Eye (tissue), 1 donor: ENCODE data around the gene FCRL1.

Experiments
- DNase-seq: peaks from one replicate; pipeline ENCODE4 v3.0.0-alpha.2; 2015

FCRL1 gene, protein sequence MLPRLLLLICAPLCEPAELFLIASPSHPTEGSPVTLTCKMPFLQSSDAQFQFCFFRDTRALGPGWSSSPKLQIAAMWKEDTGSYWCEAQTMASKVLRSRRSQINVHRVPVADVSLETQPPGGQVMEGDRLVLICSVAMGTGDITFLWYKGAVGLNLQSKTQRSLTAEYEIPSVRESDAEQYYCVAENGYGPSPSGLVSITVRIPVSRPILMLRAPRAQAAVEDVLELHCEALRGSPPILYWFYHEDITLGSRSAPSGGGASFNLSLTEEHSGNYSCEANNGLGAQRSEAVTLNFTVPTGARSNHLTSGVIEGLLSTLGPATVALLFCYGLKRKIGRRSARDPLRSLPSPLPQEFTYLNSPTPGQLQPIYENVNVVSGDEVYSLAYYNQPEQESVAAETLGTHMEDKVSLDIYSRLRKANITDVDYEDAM

DNA sequence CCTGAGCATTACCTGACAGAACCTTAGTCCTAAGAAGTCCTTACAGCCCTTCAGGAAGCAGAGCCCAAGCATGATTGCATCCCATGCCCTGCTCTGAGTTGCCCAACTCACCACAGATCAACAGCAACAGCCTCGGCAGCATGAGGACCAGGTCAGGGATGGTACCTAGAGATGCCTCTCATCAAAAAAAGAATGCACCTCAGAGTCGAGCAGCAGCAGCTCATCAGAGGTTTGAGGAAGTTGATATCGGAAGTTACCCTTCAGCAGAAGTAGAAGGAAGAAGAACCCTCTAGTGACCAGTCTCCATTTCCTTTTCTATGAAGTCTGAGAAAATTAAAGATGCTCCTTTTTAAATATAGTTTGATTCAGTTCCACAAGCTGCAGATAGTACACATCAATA lies at the start of gene FCRL1:
TSS of gene FCRL1 (minus strand) at position 225 of the 400 bp plus-strand sequence. CDS start at position 142, 83 bp downstream.
- no peak for DNase-seq

DNA sequence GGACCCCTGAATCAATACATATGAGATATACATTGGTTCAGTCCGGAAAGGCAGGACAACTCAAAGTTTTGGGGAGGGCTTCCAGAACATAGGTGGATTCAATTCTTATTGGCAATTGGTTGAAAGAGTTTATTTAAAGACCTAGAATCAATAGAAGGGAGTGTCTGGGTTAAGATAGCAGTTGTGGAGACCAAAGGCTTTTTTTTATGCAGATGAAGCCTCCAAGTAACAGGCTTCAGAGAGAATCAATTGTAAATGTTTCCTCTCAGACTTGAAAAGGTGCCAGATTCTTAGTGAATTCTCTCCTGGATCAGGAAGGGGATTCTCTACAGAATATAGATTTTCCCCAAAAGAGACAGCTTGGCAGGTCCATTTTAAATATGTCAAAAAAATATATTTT lies 48.7 kb upstream of the FCRL1 start:
- DNase-seq: no peak

DNA sequence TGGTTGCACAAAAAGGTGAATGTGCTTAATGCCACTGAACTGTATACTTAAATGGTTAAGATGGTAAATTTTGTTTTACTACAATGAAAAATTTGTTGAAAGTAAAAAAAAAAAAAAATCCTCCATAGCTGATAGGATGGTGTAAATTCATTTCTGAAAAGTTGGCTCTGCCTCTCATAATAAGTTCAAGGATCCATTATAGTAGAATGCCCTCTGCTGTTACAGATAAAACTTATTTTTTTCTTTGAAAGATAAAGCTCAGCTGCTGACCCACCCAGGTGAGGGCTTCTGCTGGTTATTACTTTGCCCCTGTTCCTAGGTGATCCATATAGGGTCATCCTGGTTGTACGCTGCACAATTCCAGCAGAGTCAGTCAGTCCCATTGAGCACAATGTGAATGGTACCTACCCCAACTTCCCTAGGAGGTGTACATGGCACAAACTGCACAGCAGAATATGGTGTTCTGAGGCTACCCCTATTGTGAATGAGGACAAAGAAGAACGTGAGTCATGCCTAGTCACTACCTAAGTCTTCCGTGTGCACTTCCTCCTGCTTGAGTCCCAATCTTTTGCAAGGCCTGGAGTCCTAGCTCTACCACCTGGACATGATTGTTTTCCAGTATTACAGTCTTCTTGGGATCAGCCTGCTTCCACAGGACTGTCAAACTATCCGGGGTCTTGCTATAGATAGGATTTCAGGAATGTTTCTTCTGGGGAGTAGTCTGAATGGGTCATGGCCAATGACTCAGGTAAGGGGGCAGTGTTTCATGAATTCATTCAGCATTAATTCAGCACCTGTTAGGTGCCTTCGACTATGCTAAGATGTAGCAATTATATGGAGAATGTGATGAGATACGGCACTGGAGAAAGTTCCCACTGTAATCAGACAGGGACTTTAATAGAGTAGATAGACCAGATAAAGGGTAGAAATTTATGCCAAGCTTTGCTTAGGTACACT lies 42.5 kb upstream of the FCRL1 start:
- no peak for DNase-seq

DNA sequence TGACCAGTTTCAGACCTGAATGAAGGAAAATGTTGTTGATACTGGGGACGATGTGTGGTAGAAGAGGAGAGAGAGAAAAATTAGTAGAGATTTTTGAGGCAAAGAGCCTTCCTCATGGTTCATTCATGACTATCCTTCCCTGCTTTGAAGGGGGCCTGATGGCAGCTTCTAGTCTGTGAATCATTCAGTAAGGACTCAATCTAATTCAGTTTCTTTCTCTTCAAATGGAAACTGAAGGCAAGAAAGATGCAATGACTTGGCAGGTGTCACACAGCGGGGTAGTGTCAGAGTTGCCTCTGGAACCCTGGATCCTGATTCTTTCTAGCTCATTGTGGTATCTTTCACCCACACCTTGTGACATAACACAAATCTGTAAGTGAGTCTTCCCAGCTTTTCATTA lies 36.6 kb upstream of the FCRL1 start:
- no peak for DNase-seq

DNA sequence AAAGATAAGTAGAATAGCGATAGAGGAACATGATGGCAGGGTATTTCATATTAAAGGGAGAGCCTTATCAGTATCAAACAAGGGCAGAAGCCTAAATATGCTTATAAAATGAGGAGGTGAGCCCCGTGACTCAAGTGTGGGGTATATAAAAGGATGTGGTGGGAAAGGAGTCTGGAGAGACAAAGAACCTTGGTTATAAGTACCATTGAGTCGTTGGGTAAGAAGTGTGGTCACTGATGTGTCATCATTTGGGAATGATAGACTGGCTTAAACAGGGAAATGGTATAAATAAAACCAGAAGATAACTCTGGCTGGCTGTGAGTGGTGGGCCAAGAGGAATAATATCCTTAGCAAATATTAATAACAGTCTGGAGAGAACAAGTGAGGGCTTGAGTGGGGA lies 32.6 kb upstream of the FCRL1 start:
- no peak for DNase-seq

DNA sequence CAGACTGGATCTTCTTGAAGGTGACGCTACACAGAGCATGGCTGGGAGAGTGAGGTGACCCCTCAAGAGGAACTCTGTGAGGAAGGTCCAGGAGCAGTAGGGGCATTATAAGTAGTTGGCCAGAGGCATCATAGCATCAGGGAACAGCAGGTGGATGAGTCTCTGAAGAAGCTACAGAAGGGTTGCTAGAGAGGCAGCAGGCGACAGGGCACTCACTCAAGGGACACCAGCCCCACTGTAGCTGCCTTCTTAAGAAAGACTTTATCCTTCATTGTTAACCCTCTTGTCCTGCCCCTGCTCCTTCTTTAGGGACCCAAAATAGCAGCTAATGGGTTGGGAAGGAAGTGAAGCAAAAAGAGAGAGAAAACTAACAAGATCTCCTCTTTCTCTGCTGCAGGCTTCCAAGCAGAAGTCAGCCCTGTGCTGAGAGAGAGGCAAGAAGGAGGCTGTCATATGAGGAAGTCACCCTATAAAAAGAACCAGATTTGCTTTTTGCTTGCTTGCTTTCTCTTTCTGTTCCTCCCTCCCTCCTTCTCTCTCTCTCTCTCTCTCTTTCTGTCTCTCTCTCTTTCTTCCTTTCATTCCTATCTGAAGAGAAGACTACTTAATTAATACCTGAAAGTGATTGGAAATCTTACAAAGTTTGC lies 29.4 kb upstream of the FCRL1 start:
- no peak for DNase-seq

DNA sequence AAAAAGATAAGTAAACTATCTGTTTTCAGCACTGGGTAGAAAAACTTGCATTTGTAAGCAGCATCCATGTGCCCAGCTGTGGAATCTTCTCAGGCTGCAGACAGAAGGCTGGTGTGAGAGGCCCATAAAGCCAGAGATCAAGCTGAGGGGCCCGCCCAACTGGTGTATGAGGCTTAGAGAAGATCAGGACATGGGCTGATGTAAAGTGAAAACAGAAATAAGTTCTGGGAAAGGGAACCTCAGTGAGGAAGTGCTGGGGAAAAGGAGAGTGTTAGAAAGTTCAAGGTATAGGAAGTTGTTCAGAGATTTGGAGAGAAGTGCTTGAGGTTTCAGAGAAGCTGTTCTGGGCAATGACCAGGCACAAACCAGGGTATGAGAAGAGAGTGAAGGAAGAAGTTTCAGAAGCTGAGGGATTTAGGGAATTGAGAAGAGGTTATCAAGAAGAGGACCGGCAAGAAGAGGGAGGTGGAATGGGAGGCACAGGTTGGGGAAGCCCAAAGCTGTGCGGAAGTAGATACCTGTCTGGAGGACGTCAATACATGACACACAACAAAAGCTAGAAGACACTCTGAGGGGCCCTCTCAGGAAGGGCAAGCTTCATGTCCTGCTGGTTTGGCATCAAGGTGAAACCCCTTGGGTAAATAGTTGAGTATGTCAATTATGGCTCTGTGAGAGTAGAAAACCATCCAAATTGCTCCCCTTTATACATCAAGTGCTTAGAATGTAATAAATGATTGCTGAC lies 24.3 kb upstream of the FCRL1 start:
- DNase-seq: no peak

DNA sequence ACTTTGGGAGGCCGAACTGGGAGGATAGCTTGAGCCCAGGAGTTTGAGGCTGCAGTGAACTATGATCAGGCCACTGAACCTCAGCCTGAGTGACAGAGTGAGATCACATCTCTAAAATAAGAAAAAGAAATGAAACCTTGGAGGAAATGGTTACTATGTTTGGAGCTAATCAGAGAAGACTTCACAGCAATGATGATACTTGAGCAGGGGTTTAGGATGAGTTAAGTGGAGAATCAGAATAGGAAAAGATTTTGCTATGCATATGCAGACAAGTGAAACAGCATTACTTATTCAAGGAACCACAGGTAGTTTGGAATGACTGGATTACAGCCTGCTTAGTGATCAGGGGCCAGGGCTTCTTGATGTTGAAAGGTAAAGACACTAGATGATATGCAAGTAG lies 23.0 kb upstream of the FCRL1 start:
- no peak for DNase-seq

DNA sequence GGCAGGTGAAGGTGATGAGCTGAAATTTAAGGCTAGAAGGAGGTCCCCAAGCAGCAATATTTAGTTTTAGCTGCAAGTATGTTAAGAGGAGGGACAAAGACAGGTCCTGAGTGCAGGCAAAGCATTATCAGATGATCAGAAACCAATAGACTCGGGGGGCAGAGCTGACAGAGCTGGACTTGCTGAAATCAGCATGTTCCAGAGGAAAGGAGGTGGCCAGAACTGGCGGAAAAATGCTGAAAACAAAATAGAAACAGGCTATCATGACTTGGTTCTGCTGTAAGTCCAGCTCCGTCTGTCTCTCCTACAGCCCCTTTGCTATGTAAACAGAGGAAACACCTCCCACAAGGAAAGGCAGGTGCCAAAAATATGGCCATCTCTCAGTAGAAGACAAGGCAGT lies 21.8 kb upstream of the FCRL1 start, which contains the start of gene CD5L:
TSS of gene CD5L (minus strand) at position 101 of the 400 bp plus-strand sequence. CDS start 107 bp downstream, outside the sequence.
- no peak for DNase-seq

DNA sequence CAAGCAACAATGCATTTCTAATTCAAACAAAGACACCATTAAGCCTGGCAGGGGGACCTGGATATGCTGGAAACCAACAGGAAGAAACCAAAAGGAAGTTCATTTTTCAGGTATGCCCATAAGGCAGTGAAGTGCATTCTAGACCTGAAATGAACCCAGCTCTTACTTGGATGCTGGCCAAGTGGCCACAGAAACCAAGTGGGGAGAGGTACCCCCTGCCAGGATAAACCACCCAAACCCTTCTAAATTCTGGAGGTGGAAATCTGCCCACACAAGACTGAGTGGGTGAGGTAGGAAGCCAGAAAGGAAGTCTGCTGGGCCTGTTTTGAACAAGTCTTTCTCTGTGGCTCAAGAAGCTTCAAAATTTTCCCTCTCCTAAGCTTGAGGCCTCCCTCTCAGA lies 19.0 kb upstream of the FCRL1 start:
- no peak for DNase-seq

DNA sequence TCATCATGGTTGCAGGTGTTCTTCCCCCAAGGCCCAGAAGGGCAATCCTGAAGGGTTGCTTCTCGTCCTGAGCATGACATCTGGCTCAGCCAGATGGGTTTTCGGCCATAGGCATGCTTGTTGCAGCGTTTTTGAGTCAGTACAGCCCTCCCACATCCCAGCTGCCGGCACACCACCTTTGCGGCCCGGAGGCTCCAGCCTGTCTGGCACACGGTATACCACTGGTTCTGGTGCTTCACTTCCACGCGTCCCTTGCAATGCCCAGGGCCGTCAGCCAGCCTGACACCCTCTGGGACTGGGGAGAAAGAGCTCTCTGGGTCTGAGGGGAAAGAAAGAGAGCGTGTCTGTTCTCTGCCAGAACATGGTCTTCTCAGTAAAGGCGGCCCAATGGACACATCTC lies 14.5 kb upstream of the FCRL1 start:
- DNase-seq: no peak

DNA sequence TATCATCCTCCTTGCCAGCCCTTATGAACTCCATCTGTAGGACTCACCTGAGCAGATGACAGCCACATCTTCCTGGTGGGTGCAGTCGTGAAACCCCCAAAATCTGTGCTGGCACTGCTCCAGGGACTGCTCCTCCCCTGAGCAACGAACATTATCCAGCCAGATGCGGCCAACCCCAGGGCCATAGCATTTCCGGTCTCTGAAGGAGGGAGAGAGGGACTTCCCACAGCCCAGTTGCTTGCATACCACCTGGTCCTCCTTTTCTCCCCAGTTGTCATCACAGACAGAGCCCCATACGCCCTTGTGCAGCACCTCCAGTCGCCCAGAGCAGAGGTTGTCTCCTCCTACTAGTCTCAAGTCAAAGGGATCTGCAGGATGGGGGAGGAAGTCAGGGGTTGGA lies 13.2 kb upstream of the FCRL1 start:
- DNase-seq: no peak

DNA sequence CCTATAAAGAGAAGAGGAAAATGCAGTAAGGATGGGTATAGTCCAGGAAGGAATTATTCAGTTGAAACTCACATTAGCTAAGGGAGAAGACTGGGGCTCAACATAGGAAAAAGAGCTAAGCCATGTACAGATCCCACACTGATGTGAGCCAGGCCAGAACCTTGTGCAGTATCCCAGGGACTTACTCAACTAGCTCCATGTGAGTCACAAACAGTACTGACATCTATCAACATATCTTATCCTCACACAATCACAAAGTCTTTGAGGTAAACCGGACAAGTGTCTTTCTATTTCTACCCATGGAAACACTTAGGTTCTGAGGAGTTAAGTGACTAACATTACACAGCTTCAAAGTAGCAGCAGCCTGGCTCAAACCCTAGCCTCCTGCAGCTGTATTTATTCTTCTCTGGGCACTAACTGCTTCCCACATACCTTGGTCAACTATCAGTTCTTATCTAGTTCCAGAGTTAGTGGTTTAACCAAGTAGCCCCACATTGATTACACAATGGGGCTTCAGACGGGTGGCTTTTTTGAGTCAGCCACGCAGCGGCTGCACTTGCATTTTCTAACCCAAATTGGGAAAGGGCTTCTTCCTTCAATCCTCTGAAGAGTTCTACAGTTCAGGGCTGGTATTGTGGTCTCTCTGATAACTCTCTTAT lies 12.2 kb upstream of the FCRL1 start:
- no peak for DNase-seq

DNA sequence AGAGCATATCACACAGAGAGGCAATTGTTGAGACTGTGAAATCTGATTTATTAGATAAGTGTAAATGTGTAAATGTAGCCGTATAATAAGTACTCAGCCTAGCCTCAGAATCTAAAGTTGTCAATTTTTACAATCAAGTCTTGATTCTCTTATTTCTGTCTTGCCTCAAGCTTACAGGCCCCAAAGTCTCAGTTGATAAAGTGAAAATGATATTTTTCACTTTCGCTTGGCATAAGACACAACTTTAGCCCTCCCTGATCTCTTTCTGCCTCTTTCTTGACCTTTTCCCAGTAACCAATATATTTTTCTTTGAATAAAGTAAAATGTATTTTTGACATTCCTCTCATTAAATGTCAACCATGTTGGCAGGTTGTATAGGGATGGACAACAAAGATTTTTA lies 11.0 kb upstream of the FCRL1 start:
- DNase-seq: no peak

DNA sequence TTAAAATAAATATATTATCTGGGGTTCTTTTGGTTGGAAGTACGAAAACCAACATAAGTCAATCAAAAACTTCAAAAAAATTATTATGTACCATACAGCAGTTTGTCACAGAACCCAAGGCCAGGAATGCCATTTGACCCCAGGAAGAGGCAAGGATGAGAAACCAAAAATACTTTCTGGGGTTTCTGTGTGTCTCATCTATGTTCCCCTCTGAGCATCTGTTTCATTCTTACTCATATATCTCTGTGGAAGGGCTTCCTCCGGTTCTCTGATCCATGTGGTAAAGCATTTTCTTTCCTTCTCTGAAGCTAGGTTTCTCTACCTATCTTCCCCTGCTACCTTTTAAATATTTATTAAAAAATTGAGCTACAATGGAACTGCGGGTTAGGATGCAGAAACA lies 9.8 kb upstream of the FCRL1 start:
- DNase-seq: no peak

DNA sequence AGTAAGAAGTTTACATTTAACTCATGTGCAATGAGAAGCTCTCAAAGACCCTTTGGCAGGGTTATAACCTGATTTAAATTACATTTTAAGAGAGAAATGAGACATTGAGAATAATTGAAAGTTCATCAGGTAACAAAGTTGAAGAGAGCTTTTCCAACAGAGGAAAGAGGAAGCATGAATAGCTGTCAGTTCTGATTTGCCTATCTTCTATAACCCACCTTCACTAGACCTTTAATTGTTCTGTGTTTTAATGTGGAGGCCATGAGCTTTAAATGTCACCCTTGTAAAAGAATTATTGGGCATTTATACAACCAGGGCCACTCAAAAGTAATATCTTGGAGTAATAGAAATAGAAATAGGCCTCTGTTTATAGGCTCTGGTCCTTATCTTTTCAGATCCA lies 9.3 kb upstream of the FCRL1 start:
- no peak for DNase-seq

DNA sequence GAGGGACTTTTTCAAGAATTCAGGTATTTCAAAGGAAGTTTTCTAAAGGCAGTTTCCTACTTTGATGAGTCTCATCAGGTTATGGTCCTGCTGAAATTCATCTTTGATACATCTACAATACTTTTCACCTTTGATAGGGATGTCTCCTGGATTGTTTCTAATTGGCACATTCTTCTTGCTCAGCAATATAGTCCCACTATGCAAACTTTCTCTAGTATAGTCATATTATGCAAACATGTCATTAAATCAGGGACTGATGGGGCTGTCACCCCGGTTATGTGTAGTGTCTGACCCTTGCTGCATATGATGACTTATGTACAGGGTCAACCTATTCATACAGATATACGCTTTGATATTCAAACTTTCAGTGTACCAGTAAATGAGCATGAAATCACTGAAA lies 379 bp upstream of the FCRL1 start:
- DNase-seq: no peak

DNA sequence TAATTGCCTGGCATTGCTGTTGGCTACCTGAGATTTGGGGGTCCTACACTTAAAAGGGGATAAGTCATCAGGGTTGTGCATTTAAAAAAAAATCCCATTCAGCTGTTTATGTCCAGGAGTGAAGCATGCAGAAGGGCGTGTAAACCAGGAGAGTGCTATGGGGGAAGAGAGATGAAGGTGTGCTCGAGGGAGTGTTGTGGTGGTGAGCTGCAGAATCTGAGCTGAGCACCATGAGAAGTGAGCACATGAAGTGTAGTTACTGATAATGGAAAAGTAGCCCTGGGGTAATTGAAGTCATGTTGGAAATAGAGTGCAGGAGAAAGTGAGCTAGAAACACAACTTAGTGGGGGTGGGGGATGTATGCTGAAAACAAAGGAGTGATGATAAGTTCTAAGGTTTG lies 705 bp downstream of the FCRL1 start:
- DNase-seq: no peak

DNA sequence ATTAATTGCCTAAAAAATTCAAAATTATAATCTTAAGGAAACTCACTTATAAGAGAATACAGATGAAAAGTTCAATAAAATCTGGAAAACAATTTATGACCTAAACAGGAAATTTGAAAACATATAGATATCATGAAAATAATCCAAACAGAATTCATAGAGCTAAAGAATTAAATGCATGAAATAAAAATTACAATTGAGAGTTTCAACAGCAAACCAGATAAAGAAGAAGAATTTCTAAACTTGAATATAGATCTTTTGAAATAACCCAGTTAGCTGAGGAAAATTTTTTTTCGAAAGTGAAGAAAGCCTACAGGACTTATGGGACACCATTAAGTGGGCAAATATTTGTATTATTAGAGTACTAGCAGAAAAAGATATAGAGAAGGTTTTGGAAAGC lies 6.7 kb downstream of the FCRL1 start:
- DNase-seq: no peak

DNA sequence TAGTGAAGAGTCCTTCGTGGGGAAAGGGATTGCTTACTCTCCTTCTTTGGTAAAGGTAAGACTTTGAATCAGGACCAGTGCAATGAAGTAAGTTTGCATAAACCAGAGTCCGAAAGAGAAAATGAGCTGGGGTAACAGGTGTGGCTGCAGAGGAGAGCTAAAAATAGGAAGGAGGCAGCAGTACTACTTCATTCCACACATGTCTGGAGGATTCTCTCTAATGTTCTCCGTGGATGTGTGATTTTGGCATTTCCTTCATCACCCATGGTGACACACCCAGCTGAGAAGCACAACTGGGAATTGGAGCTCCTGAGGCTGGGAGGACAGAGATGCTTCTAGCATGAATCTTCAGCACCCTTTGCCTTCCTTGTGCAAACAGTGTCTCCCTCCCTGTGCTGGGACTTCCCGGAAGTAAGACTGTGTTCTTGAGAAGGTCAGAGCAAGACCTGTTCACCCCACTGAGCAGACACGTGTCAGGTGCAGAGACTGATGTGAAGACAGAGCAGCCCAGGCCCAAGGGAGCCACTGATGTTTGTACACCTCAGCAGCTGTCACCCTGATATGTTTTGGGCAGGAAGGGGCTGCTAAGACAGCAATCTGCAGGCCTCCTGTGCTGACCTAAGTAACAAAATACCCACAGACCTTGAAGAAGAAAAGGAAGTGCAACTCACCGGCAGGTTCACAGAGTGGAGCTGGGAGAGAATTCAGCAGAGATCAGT lies 13.3 kb downstream of the FCRL1 start:
- no peak for DNase-seq

DNA sequence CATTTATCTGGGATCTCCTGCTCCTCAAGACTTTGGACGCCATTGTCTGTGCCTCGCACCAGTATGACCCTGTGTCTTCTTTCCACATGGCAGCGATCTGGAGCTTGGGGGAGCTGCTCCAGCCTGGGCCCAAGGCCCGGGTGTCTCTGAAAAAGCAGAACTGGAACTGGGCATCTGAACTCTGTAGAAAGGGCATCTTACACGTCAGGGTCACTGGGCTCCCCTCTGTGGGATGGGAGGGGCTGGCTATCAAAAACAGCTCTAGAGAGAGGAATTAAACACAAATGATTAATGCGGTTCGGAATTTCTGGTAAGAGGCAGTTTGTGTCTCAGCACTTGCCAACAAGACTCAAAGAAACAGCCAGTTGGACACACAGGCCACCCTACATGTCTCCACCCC lies 16.1 kb downstream of the FCRL1 start:
- no peak for DNase-seq
